ENCODE results near the gene MEIS3.

MEIS3 gene

DNA sequence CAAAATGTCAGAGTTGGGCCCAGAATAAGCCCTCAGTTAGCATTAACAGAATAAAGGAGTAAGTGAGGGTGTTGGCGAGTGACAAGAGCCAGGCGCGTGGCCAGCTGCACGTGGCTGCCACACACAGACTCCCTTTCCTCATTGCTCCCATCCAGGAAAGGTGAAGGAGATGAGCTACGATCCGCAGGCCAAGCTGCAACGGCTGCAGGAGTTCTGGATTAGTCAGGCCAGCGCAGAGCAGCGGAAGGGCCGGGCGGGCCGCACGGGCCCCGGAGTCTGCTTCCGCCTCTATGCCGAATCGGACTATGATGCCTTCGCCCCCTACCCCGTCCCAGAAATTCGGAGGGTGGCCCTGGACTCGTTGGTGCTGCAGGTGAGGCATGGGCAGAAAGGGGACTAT is 57.0 kb downstream of the MEIS3 start:
- no peak overlapping the region for H3K4me3 ChIP-seq (replicated peaks; ENCODE audit: insufficient read depth, low read length)
- no peak overlapping the region for H3K27ac ChIP-seq (replicated peaks)
- DNase-seq (ENCODE audit: low read depth in 1 of 2, low spot score in 1 of 2): no peak
- H3K27me3 ChIP-seq (ENCODE audit: insufficient read depth, poor library complexity, severe bottlenecking): no peaks in the 10 kb centered on the region
- TF ChIP-seq SPI1 (IDR thresholded peaks at IDR 0.05; ENCODE audit: borderline replicate concordance, low read depth) (no peak), POLR2AphosphoS5 (IDR thresholded peaks at IDR 0.05; ENCODE audit: low read depth) (no peak), GABPA (IDR thresholded peaks at IDR 0.05; ENCODE audit: low read depth) (no peak)
- TF ChIP-seq, protein P1, sequence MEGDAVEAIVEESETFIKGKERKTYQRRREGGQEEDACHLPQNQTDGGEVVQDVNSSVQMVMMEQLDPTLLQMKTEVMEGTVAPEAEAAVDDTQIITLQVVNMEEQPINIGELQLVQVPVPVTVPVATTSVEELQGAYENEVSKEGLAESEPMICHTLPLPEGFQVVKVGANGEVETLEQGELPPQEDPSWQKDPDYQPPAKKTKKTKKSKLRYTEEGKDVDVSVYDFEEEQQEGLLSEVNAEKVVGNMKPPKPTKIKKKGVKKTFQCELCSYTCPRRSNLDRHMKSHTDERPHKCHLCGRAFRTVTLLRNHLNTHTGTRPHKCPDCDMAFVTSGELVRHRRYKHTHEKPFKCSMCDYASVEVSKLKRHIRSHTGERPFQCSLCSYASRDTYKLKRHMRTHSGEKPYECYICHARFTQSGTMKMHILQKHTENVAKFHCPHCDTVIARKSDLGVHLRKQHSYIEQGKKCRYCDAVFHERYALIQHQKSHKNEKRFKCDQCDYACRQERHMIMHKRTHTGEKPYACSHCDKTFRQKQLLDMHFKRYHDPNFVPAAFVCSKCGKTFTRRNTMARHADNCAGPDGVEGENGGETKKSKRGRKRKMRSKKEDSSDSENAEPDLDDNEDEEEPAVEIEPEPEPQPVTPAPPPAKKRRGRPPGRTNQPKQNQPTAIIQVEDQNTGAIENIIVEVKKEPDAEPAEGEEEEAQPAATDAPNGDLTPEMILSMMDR (IDR thresholded peaks at IDR 0.05; ENCODE audit: insufficient read depth, low read length): no peak
- TF ChIP-seq, protein P2, sequence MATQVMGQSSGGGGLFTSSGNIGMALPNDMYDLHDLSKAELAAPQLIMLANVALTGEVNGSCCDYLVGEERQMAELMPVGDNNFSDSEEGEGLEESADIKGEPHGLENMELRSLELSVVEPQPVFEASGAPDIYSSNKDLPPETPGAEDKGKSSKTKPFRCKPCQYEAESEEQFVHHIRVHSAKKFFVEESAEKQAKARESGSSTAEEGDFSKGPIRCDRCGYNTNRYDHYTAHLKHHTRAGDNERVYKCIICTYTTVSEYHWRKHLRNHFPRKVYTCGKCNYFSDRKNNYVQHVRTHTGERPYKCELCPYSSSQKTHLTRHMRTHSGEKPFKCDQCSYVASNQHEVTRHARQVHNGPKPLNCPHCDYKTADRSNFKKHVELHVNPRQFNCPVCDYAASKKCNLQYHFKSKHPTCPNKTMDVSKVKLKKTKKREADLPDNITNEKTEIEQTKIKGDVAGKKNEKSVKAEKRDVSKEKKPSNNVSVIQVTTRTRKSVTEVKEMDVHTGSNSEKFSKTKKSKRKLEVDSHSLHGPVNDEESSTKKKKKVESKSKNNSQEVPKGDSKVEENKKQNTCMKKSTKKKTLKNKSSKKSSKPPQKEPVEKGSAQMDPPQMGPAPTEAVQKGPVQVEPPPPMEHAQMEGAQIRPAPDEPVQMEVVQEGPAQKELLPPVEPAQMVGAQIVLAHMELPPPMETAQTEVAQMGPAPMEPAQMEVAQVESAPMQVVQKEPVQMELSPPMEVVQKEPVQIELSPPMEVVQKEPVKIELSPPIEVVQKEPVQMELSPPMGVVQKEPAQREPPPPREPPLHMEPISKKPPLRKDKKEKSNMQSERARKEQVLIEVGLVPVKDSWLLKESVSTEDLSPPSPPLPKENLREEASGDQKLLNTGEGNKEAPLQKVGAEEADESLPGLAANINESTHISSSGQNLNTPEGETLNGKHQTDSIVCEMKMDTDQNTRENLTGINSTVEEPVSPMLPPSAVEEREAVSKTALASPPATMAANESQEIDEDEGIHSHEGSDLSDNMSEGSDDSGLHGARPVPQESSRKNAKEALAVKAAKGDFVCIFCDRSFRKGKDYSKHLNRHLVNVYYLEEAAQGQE (IDR thresholded peaks at IDR 0.05; ENCODE audit: insufficient replicate concordance, low read depth): no peak

DNA sequence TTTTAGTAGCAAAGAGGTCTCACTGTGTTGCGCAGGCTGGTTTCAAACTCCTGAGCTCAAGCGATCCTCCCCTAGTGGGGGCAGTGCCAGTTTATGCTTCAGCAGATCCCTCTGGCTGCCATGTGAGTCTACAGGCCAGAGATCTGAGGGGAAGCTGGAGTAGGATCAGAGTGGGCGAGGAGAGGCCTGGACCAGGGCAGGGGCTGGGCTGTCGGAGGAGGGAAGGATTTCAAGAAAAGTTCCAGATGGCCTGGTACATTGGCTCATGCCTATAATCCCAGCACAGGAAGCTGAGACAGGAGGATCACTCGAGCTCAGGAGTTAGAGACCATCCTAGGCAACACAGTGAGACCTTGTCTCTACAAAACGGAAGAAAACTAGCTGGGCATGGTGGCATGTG is 60.4 kb downstream of the MEIS3 start:
- Histone ChIP-seq H3K27ac (replicated peaks) (no peak overlapping the region), H3K27me3 (ENCODE audit: insufficient read depth, poor library complexity, severe bottlenecking) (no peaks in the 10 kb centered on the region), H3K4me3 (replicated peaks; ENCODE audit: insufficient read depth, low read length) (no peak overlapping the region)
- DNase-seq (ENCODE audit: low read depth in 1 of 2, low spot score in 1 of 2): no peak
- TF ChIP-seq SPI1 (IDR thresholded peaks at IDR 0.05; ENCODE audit: borderline replicate concordance, low read depth): no peak
- TF ChIP-seq GABPA (IDR thresholded peaks at IDR 0.05; ENCODE audit: low read depth): no peak
- TF ChIP-seq, protein P1 (IDR thresholded peaks at IDR 0.05; ENCODE audit: insufficient read depth, low read length): no peak
- no peak for TF ChIP-seq POLR2AphosphoS5 (IDR thresholded peaks at IDR 0.05; ENCODE audit: low read depth)
- TF ChIP-seq, protein P2 (IDR thresholded peaks at IDR 0.05; ENCODE audit: insufficient replicate concordance, low read depth): no peak

DNA sequence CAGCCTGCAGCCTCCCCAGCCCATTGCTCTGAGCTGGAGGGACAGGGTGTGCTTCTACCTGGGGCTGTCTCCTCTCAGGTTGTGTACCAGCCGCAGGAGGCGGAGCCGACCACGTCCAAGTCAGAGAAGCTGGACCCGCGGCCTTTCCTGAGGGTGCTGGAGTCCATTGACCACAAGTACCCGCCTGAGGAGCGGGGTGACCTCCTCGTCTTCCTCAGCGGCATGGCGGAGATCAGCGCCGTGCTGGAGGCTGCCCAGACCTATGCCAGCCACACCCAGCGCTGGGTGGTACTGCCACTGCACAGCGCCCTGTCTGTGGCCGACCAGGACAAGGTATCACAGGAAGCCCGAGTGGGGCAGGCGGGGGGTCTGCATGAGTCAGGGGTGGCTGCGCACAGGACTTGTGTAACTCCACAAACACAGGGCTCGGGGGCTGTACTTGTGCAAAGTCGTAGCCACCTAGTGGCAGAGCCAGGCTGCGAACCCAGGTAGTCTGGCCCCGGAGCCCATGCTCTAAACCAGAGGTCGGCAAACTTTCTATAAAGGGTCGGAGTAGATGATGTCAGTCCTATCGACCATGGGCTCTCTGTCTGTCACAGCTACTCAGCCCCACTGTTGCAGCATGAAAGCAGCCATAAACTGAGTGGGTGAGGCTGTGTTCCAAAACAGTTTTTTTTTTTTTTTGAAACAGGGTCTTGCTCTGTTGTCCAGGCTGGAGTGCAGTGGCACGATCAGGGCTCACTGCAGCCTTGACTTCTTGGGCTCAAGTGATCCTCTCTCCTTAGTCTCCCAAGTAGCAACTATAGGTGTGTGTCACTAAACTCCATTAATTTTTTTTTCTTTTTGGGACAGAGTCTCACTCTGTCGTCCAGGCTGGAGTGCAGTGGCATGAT is 61.3 kb downstream of the MEIS3 start:
- H3K4me3 ChIP-seq (replicated peaks; ENCODE audit: insufficient read depth, low read length): no peak overlapping the region
- DNase-seq (ENCODE audit: low read depth in 1 of 2, low spot score in 1 of 2): no peak
- TF ChIP-seq SPI1 (IDR thresholded peaks at IDR 0.05; ENCODE audit: borderline replicate concordance, low read depth) (no peak), POLR2AphosphoS5 (IDR thresholded peaks at IDR 0.05; ENCODE audit: low read depth) (no peak), GABPA (IDR thresholded peaks at IDR 0.05; ENCODE audit: low read depth) (no peak)
- TF ChIP-seq, protein P1 (IDR thresholded peaks at IDR 0.05; ENCODE audit: insufficient read depth, low read length): no peak
- TF ChIP-seq, protein P2 (IDR thresholded peaks at IDR 0.05; ENCODE audit: insufficient replicate concordance, low read depth): no peak
- no peaks in the 10 kb centered on the region for H3K27me3 ChIP-seq (ENCODE audit: insufficient read depth, poor library complexity, severe bottlenecking)
- H3K27ac ChIP-seq (replicated peaks): no peak overlapping the region

Data from HL-60 (cell line).